Activated CD4-positive, alpha-beta T cell treated with anti-CD3 and anti-CD28 coated beads, Interleukin-2, amount 10 ng/mL, durations not matched to agents 24 days and 14 days (primary cell): ENCODE results near the gene USP16. TPM values are rescaled to one million over a fixed set of nuclear protein-coding genes. Genes with fewer than 3 reads are reported as not detected.

Experiments
- DNase-seq: peaks from one replicate; pipeline ENCODE4 v3.0.0; 2022
- H3K27ac Mint-ChIP-seq: one replicate; pipeline ENCODE4 v1.8.0; 2022; ENCODE audit warnings: mild to moderate bottlenecking, mixed read lengths
- H3K27me3 Mint-ChIP-seq: one replicate; pipeline ENCODE4 v1.8.0; 2022; ENCODE audit warnings: mixed read lengths
- H3K36me3 Mint-ChIP-seq: one replicate; pipeline ENCODE4 v1.8.0; 2022; ENCODE audit warnings: low read depth, mild to moderate bottlenecking, mixed read lengths
- H3K4me1 Mint-ChIP-seq: one replicate; pipeline ENCODE4 v1.8.0; 2021; ENCODE audit warnings: mixed read lengths
- H3K4me3 Mint-ChIP-seq: one replicate; pipeline ENCODE4 v1.8.0; 2022; ENCODE audit warnings: mild to moderate bottlenecking, moderate library complexity, mixed read lengths
- H3K9me3 Mint-ChIP-seq: one replicate; pipeline ENCODE4 v1.8.0; 2021; ENCODE audit warnings: mixed read lengths
- intact Hi-C: fragments of 100-400 bp; cut with micrococcal nuclease; formaldehyde crosslinking; loops from one replicate; pipeline ENCODE4 v1.15.1; 2023
- total RNA-seq: library from RNA; stranded (reverse); gene quantifications from 2 replicates; pipeline ENCODE4 v1.2.3, GENCODE V29; 2022

USP16 gene
- total RNA-seq, 1 donor from 2014 or later = 45.7 TPM

GRCh38 chr21:29080454-29080941 lies 56.0 kb downstream of the USP16 start:
- peak overlapping the region; percentile 88 for H3K4me3 Mint-ChIP-seq
- intact Hi-C loops = no loop called here
- DNase-seq = peak; percentile 65
- H3K27ac Mint-ChIP-seq = peak overlapping the region; percentile 78
- H3K36me3 Mint-ChIP-seq = peaks cover 2% of the 10 kb centered on the region
- H3K27me3 Mint-ChIP-seq = no peaks in the 10 kb centered on the region
- peaks cover 31% of the 10 kb centered on the region for H3K4me1 Mint-ChIP-seq
- peaks cover 5% of the 10 kb centered on the region for H3K9me3 Mint-ChIP-seq

- H3K4me1 Mint-ChIP-seq = peaks cover 20% of the 10 kb centered on the region
- no peaks in the 10 kb centered on the region for H3K27me3 Mint-ChIP-seq
- no peak overlapping the region for H3K4me3 Mint-ChIP-seq
- DNase-seq = no peak
- peaks cover 5% of the 10 kb centered on the region for H3K9me3 Mint-ChIP-seq
- intact Hi-C loops = no loop called here
- peaks cover 5% of the 10 kb centered on the region for H3K36me3 Mint-ChIP-seq
- H3K27ac Mint-ChIP-seq = no peak overlapping the region
These were observed 57.8 kb downstream of the USP16 start for GRCh38 chr21:29082046-29082815.

GRCh38 chr21:29083306-29083705 lies 58.8 kb downstream of the USP16 start:
- Mint-ChIP-seq H3K36me3 (peaks cover 5% of the 10 kb centered on the region), H3K27me3 (no peaks in the 10 kb centered on the region), H3K9me3 (peaks cover 5% of the 10 kb centered on the region), H3K27ac (no peak overlapping the region), H3K4me1 (peaks cover 18% of the 10 kb centered on the region), H3K4me3 (no peak overlapping the region)
- intact Hi-C loops = no loop called here
- no peak for DNase-seq

GRCh38 chr21:29084372-29084771 lies 59.9 kb downstream of the USP16 start:
- peaks cover 3% of the 10 kb centered on the region for H3K36me3 Mint-ChIP-seq
- no peak overlapping the region for H3K27ac Mint-ChIP-seq
- H3K4me1 Mint-ChIP-seq = peaks cover 9% of the 10 kb centered on the region
- no peak for DNase-seq
- no peaks in the 10 kb centered on the region for H3K9me3 Mint-ChIP-seq
- no peak overlapping the region for H3K4me3 Mint-ChIP-seq
- H3K27me3 Mint-ChIP-seq = no peaks in the 10 kb centered on the region
- intact Hi-C loops = no loop called here

GRCh38 chr21:29085106-29085752 lies 60.8 kb downstream of the USP16 start:
- intact Hi-C loops = no loop called here
- Mint-ChIP-seq H3K4me3 (no peak overlapping the region), H3K27ac (no peak overlapping the region), H3K4me1 (peaks cover 7% of the 10 kb centered on the region), H3K27me3 (no peaks in the 10 kb centered on the region), H3K36me3 (peaks cover 3% of the 10 kb centered on the region), H3K9me3 (no peaks in the 10 kb centered on the region)
- DNase-seq = no peak

- no peak for DNase-seq
- Mint-ChIP-seq H3K4me3 (no peak overlapping the region), H3K27me3 (no peaks in the 10 kb centered on the region), H3K4me1 (peaks cover 17% of the 10 kb centered on the region), H3K36me3 (peaks cover 11% of the 10 kb centered on the region), H3K9me3 (no peaks in the 10 kb centered on the region), H3K27ac (no peak overlapping the region)
- intact Hi-C loops = loop anchor here (1.0 to 10.0 kb wide), 6 partner anchors 14 to 758 kb away; partner anchors contain the start of gene BACH1
These were observed 66.6 kb downstream of the USP16 start for GRCh38 chr21:29091033-29091432.

GRCh38 chr21:29092102-29092959 lies 67.9 kb downstream of the USP16 start:
- DNase-seq = no peak
- H3K4me1 Mint-ChIP-seq = peaks cover 17% of the 10 kb centered on the region
- H3K27me3 Mint-ChIP-seq = peaks cover 2% of the 10 kb centered on the region
- intact Hi-C loops = loop anchor here (5.0 to 10.0 kb wide), 3 partner anchors 55 to 252 kb away; no protein-coding TSS in a partner anchor
- peaks cover 11% of the 10 kb centered on the region for H3K36me3 Mint-ChIP-seq
- no peaks in the 10 kb centered on the region for H3K9me3 Mint-ChIP-seq
- H3K27ac Mint-ChIP-seq = peak overlapping the region; percentile 6
- H3K4me3 Mint-ChIP-seq = no peak overlapping the region

- peaks cover 9% of the 10 kb centered on the region for H3K4me1 Mint-ChIP-seq
- intact Hi-C loops = loop anchor here (10.0 kb wide), 1 partner anchor 248 kb away; no protein-coding TSS in a partner anchor
- H3K9me3 Mint-ChIP-seq = no peaks in the 10 kb centered on the region
- no peak overlapping the region for H3K27ac Mint-ChIP-seq
- H3K36me3 Mint-ChIP-seq = peaks cover 11% of the 10 kb centered on the region
- no peak overlapping the region for H3K4me3 Mint-ChIP-seq
- DNase-seq = no peak
- peaks cover 4% of the 10 kb centered on the region for H3K27me3 Mint-ChIP-seq
These were observed 71.9 kb downstream of the USP16 start for GRCh38 chr21:29096218-29097015.

- peaks cover 4% of the 10 kb centered on the region for H3K27me3 Mint-ChIP-seq
- DNase-seq = no peak
- peaks cover 7% of the 10 kb centered on the region for H3K36me3 Mint-ChIP-seq
- no peak overlapping the region for H3K27ac Mint-ChIP-seq
- no peak overlapping the region for H3K4me3 Mint-ChIP-seq
- H3K9me3 Mint-ChIP-seq = no peaks in the 10 kb centered on the region
- intact Hi-C loops = loop anchor here (10.0 kb wide), 1 partner anchor 247 kb away; no protein-coding TSS in a partner anchor
- peaks cover 1% of the 10 kb centered on the region for H3K4me1 Mint-ChIP-seq
These were observed 73.7 kb downstream of the USP16 start for GRCh38 chr21:29098156-29098555.

GRCh38 chr21:29102791-29103257 lies 78.4 kb downstream of the USP16 start:
- Mint-ChIP-seq H3K27me3 (peaks cover 2% of the 10 kb centered on the region), H3K9me3 (no peaks in the 10 kb centered on the region), H3K4me1 (peaks cover 7% of the 10 kb centered on the region), H3K4me3 (no peak overlapping the region), H3K36me3 (peaks cover 5% of the 10 kb centered on the region), H3K27ac (no peak overlapping the region)
- intact Hi-C loops = no loop called here
- no peak for DNase-seq
